HG02623 (cell line): Measurements from ENCODE around the gene OSBP.
"Not testable (repeated sequence)": the region's sequence is repeated elsewhere in the genome, so short reads cannot be mapped to it uniquely, and the experiment has no call there.

Experiments used
- ATAC-seq: cut with Tn5 transposase; IDR thresholded peaks from one replicate; pipeline ENCODE4 v1.9.1; 2021; ENCODE audit warnings: moderate library complexity; ENCODE audit not compliant: unreplicated experiment

OSBP gene

GRCh38 chr11:59615637-59616395 is at the start of gene OSBP:
OSBP (minus strand) TSS chr11:59615774; CDS start chr11:59615664, 110 bp downstream.
- ATAC-seq: peak; percentile 87

GRCh38 chr11:59660621-59661020 is 45.0 kb upstream of the OSBP start:
- no peak for ATAC-seq

GRCh38 chr11:59659981-59660380 is 44.4 kb upstream of the OSBP start:
- ATAC-seq: no peak

GRCh38 chr11:59658036-59658435 is 42.5 kb upstream of the OSBP start:
- no peak for ATAC-seq

- no peak for ATAC-seq
These were observed 39.3 kb upstream of the OSBP start for GRCh38 chr11:59654893-59655292.

GRCh38 chr11:59647245-59647980 is 31.8 kb upstream of the OSBP start:
- no peak for ATAC-seq

GRCh38 chr11:59644528-59644927 is 29.0 kb upstream of the OSBP start:
- no peak for ATAC-seq

GRCh38 chr11:59643390-59643789 is 27.8 kb upstream of the OSBP start:
- ATAC-seq: no peak

GRCh38 chr11:59641156-59641555 is 25.6 kb upstream of the OSBP start:
- no peak for ATAC-seq

- no peak for ATAC-seq
These were observed 14.9 kb upstream of the OSBP start for GRCh38 chr11:59630493-59630892.

- no peak for ATAC-seq
These were observed 14.4 kb upstream of the OSBP start for GRCh38 chr11:59629996-59630395.

GRCh38 chr11:59626969-59627368 is 11.4 kb upstream of the OSBP start:
- not testable (repeated sequence) for ATAC-seq

GRCh38 chr11:59625703-59626102 is 10.1 kb upstream of the OSBP start:
- ATAC-seq: no peak

GRCh38 chr11:59617876-59618275 is 2.3 kb upstream of the OSBP start:
- no peak for ATAC-seq

- ATAC-seq: no peak
These were observed 915 bp upstream of the OSBP start for GRCh38 chr11:59616396-59616982.

GRCh38 chr11:59615120-59615636 is 396 bp downstream of the OSBP start:
- ATAC-seq: peak; percentile 4

- no peak for ATAC-seq
These were observed 1.1 kb downstream of the OSBP start for GRCh38 chr11:59614277-59615119.

GRCh38 chr11:59611570-59612565 is 3.7 kb downstream of the OSBP start:
- ATAC-seq: no peak

GRCh38 chr11:59610289-59610688 is 5.3 kb downstream of the OSBP start:
- no peak for ATAC-seq
